Measurements from ENCODE around the gene ADAMTSL5. TPM values are rescaled to one million over a fixed set of nuclear protein-coding genes. Genes with fewer than 3 reads are reported as not detected.

Gene ADAMTSL5
- total and polyA plus RNA-seq, 2 of the 13 experiments (the other 11 are each of a cell fraction or from before 2014, with no cell fraction given), result 0.60 to 2.7 TPM

- TF ChIP-seq RBM39 (IDR thresholded peaks at IDR 0.05; ENCODE audit: low read depth, low read length, poor library complexity, severe bottlenecking), result no peak
- TF ChIP-seq UBTF (CRISPR knock-in tag; IDR thresholded peaks at IDR 0.05), result peak; percentile 21; the same call in 1 of the 2 replicates
- no peak for TF ChIP-seq NFE2 (CRISPR knock-in tag; IDR thresholded peaks at IDR 0.05)
- TF ChIP-seq ETV6 (CRISPR knock-in tag; conservative IDR thresholded peaks at IDR 0.05), result no peak
- no peak for TF ChIP-seq SMAD3 (CRISPR knock-in tag; IDR thresholded peaks at IDR 0.05)
- no peak for TF ChIP-seq ZNF382 (CRISPR knock-in tag; IDR thresholded peaks at IDR 0.05; ENCODE audit: borderline replicate concordance)
- TF ChIP-seq NR2F6 (IDR thresholded peaks at IDR 0.05), result peak; percentile 17; the same call in 1 of the 2 replicates
- TF ChIP-seq NR2F6 (CRISPR knock-in tag; IDR thresholded peaks at IDR 0.05), result no peak
- no peak for TF ChIP-seq ZNF234 (CRISPR knock-in tag; conservative IDR thresholded peaks at IDR 0.05)
- peak; percentile 47; the same call in 1 of the 3 replicates for TF ChIP-seq MXI1 (IDR thresholded peaks at IDR 0.05; ENCODE audit: borderline replicate concordance, low read depth, low read length)
- TF ChIP-seq MIER3 (CRISPR knock-in tag; IDR thresholded peaks at IDR 0.05; ENCODE audit: borderline replicate concordance), result 0 out of 2 replicates have a peak, but pooled peaks have one; percentile 17
- no peak for TF ChIP-seq RFX3 (CRISPR knock-in tag; IDR thresholded peaks at IDR 0.05)
- TF ChIP-seq, protein P1, sequence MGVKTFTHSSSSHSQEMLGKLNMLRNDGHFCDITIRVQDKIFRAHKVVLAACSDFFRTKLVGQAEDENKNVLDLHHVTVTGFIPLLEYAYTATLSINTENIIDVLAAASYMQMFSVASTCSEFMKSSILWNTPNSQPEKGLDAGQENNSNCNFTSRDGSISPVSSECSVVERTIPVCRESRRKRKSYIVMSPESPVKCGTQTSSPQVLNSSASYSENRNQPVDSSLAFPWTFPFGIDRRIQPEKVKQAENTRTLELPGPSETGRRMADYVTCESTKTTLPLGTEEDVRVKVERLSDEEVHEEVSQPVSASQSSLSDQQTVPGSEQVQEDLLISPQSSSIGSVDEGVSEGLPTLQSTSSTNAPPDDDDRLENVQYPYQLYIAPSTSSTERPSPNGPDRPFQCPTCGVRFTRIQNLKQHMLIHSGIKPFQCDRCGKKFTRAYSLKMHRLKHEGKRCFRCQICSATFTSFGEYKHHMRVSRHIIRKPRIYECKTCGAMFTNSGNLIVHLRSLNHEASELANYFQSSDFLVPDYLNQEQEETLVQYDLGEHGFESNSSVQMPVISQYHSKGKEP (CRISPR knock-in tag; IDR thresholded peaks at IDR 0.05), result no peak
- TF ChIP-seq BCL3 (CRISPR knock-in tag; IDR thresholded peaks at IDR 0.05), result 0 out of 2 replicates have a peak, but pooled peaks have one; percentile 52
- no peak for TF ChIP-seq ZNF614 (CRISPR knock-in tag; IDR thresholded peaks at IDR 0.05; ENCODE audit: borderline replicate concordance)
- no peak for TF ChIP-seq NR2C2 (CRISPR knock-in tag; IDR thresholded peaks at IDR 0.05; ENCODE audit: borderline replicate concordance)
- TF ChIP-seq, protein P2, sequence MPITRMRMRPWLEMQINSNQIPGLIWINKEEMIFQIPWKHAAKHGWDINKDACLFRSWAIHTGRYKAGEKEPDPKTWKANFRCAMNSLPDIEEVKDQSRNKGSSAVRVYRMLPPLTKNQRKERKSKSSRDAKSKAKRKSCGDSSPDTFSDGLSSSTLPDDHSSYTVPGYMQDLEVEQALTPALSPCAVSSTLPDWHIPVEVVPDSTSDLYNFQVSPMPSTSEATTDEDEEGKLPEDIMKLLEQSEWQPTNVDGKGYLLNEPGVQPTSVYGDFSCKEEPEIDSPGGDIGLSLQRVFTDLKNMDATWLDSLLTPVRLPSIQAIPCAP (CRISPR knock-in tag; IDR thresholded peaks at IDR 0.05; ENCODE audit: low read depth), result no peak
- TF ChIP-seq ZNF296 (CRISPR knock-in tag; conservative IDR thresholded peaks at IDR 0.05), result no peak
- TF ChIP-seq ZNF256 (CRISPR knock-in tag; conservative IDR thresholded peaks at IDR 0.05), result no peak
- peak; percentile 23; the same call in 1 of the 2 replicates for TF ChIP-seq SAP130 (CRISPR knock-in tag; IDR thresholded peaks at IDR 0.05; ENCODE audit: low read depth)
- TF ChIP-seq ZNF776 (CRISPR knock-in tag; IDR thresholded peaks at IDR 0.05), result no peak
- no peak for TF ChIP-seq YEATS4 (CRISPR knock-in tag; IDR thresholded peaks at IDR 0.05; ENCODE audit: borderline replicate concordance)
- no peak for TF ChIP-seq HNRNPH1 (optimal IDR thresholded peaks at IDR 0.05; ENCODE audit: low read depth, low read length)
- no peak for TF ChIP-seq PAWR (CRISPR knock-in tag; IDR thresholded peaks at IDR 0.05; ENCODE audit: borderline replicate concordance)
Measured at GRCh38 chr19:1455336-1456120, 57.3 kb downstream of the ADAMTSL5 start (continued).

Data from HepG2 (cell line).